ENCODE results near the gene PTAFR.

Gene PTAFR

DNA sequence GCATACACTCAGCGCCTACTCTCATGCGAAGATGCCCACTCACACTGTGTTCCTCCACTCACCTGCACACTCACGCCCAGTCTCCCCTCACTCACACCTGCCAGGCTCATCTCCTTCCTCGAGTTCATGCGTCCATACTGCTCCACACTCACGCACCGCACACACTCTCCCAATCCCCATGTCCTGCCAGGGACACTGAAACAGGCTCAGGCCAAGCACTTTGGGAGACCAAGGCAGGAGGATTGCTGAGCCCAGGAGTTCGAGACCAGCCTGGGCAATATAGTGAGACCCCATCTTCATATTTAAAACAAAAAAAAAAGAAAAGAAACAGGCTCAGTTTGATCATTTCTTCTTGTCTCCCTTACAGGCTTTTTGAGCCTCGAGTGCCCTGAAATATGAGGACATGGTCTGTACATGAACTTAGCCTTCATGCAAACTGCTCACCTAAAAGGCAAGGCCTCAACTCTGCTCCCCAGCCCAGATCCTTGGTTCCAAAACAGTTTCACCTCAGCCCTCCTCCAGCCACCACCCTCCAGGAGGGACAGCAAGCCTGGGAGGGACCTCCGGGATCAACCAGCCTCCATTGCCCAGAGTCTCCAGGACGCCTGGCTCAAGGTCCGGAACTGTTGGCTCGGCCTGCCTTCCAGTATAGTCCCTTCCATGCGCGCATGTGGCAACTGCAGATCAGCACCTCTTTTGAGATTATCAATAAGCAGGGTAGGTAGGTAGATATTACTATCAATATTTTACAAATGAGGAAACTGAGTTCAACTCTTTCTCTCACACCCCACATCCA, 2.4 kb upstream of the PTAFR start:
- H3K79me2 ChIP-seq (ENCODE audit: insufficient read depth, low read length): no peaks in the 10 kb centered on the region
- H2AFZ ChIP-seq (ENCODE audit: low read depth, low read length): no peak overlapping the region
- H3K9ac ChIP-seq (ENCODE audit: low read depth, low read length): no peak overlapping the region
- DNase-seq (no peak), ATAC-seq (ENCODE audit: insufficient read depth, low read depth) (no peak)
- H3K9me3 ChIP-seq (ENCODE audit: insufficient read depth, low read length, severe bottlenecking): no peaks in the 10 kb centered on the region
- no peak for TF ChIP-seq EZH2 (IDR thresholded peaks at IDR 0.05; ENCODE audit: borderline replicate concordance, low read depth, low read length, severe bottlenecking)
- TF ChIP-seq, protein P1, sequence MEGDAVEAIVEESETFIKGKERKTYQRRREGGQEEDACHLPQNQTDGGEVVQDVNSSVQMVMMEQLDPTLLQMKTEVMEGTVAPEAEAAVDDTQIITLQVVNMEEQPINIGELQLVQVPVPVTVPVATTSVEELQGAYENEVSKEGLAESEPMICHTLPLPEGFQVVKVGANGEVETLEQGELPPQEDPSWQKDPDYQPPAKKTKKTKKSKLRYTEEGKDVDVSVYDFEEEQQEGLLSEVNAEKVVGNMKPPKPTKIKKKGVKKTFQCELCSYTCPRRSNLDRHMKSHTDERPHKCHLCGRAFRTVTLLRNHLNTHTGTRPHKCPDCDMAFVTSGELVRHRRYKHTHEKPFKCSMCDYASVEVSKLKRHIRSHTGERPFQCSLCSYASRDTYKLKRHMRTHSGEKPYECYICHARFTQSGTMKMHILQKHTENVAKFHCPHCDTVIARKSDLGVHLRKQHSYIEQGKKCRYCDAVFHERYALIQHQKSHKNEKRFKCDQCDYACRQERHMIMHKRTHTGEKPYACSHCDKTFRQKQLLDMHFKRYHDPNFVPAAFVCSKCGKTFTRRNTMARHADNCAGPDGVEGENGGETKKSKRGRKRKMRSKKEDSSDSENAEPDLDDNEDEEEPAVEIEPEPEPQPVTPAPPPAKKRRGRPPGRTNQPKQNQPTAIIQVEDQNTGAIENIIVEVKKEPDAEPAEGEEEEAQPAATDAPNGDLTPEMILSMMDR (IDR thresholded peaks at IDR 0.05; ENCODE audit: borderline replicate concordance, extremely low read depth, low read length, poor library complexity, severe bottlenecking): no peak
- H3K27me3 ChIP-seq (ENCODE audit: insufficient read depth, low read length, poor library complexity): peaks cover 3% of the 10 kb centered on the region
- H3K4me1 ChIP-seq (ENCODE audit: insufficient read depth, low read length): no peaks in the 10 kb centered on the region
- H3K36me3 ChIP-seq (ENCODE audit: insufficient read depth, low read length): no peaks in the 10 kb centered on the region
- no peak overlapping the region for H3K4me3 ChIP-seq (ENCODE audit: low read depth in 1 of 2, low read length in 2 of 2)
- H3K4me2 ChIP-seq (ENCODE audit: insufficient read depth, low read length): no peak overlapping the region
- no peaks in the 10 kb centered on the region for H4K20me1 ChIP-seq (ENCODE audit: insufficient read depth, low read length)
- H3K27ac ChIP-seq (ENCODE audit: low read length): no peak overlapping the region

GRCh38 chr1:28175955-28176485, 470 bp downstream of the PTAFR start:
- Histone ChIP-seq H3K36me3 (ENCODE audit: insufficient read depth, low read length) (no peaks in the 10 kb centered on the region), H3K27me3 (ENCODE audit: insufficient read depth, low read length, poor library complexity) (peaks cover 3% of the 10 kb centered on the region), H3K4me2 (ENCODE audit: insufficient read depth, low read length) (no peak overlapping the region), H3K4me1 (ENCODE audit: insufficient read depth, low read length) (no peaks in the 10 kb centered on the region), H3K79me2 (ENCODE audit: insufficient read depth, low read length) (no peaks in the 10 kb centered on the region), H3K27ac (ENCODE audit: low read length) (no peak overlapping the region), H3K9ac (ENCODE audit: low read depth, low read length) (no peak overlapping the region), H3K9me3 (ENCODE audit: insufficient read depth, low read length, severe bottlenecking) (no peaks in the 10 kb centered on the region), H2AFZ (ENCODE audit: low read depth, low read length) (no peak overlapping the region), H4K20me1 (ENCODE audit: insufficient read depth, low read length) (no peaks in the 10 kb centered on the region), H3K4me3 (ENCODE audit: low read depth in 1 of 2, low read length in 2 of 2) (no peak overlapping the region)
- ATAC-seq (ENCODE audit: insufficient read depth, low read depth): no peak
- DNase-seq: no peak
- TF ChIP-seq, protein P1 (IDR thresholded peaks at IDR 0.05; ENCODE audit: borderline replicate concordance, extremely low read depth, low read length, poor library complexity, severe bottlenecking): no peak
- no peak for TF ChIP-seq EZH2 (IDR thresholded peaks at IDR 0.05; ENCODE audit: borderline replicate concordance, low read depth, low read length, severe bottlenecking)

DNA sequence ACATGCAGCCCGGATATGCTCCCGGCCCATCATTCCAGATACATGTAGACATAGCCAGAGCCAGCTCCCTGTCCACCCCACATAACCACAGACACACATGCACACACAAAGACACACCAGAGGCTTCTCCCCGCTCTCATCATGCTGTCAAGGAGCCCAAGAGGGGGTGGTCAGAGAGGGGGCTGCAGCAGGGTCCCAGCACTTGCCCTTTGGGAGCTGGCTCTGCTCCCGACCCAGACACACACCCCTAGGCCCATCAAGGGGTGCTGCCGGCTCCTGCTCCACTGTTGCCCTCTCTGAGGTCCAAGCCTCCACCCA, 2.6 kb downstream of the PTAFR start:
- ATAC-seq (ENCODE audit: insufficient read depth, low read depth): no peak
- no peaks in the 10 kb centered on the region for H4K20me1 ChIP-seq (ENCODE audit: insufficient read depth, low read length)
- peaks cover 11% of the 10 kb centered on the region for H3K4me1 ChIP-seq (ENCODE audit: insufficient read depth, low read length)
- H3K27ac ChIP-seq (ENCODE audit: low read length): no peak overlapping the region
- no peaks in the 10 kb centered on the region for H3K9me3 ChIP-seq (ENCODE audit: insufficient read depth, low read length, severe bottlenecking)
- H3K36me3 ChIP-seq (ENCODE audit: insufficient read depth, low read length): no peaks in the 10 kb centered on the region
- DNase-seq: no peak
- no peak overlapping the region for H3K9ac ChIP-seq (ENCODE audit: low read depth, low read length)
- H2AFZ ChIP-seq (ENCODE audit: low read depth, low read length): no peak overlapping the region
- no peak overlapping the region for H3K4me2 ChIP-seq (ENCODE audit: insufficient read depth, low read length)
- H3K4me3 ChIP-seq (ENCODE audit: low read depth in 1 of 2, low read length in 2 of 2): no peak overlapping the region
- H3K27me3 ChIP-seq (ENCODE audit: insufficient read depth, low read length, poor library complexity): peaks cover 3% of the 10 kb centered on the region
- TF ChIP-seq EZH2 (IDR thresholded peaks at IDR 0.05; ENCODE audit: borderline replicate concordance, low read depth, low read length, severe bottlenecking): no peak
- TF ChIP-seq, protein P1 (IDR thresholded peaks at IDR 0.05; ENCODE audit: borderline replicate concordance, extremely low read depth, low read length, poor library complexity, severe bottlenecking): no peak
- H3K79me2 ChIP-seq (ENCODE audit: insufficient read depth, low read length): no peaks in the 10 kb centered on the region

All from DND-41 (cell line).